NB4 (cell line): ENCODE measurements around the gene CALML6.

ENCODE experiments used
- DNase-seq: peaks from one replicate; pipeline ENCODE4 v3.0.0; 2010; ENCODE audit warnings: low read depth
- H3K4me3 ChIP-seq: one replicate; pipeline ENCODE4 v1.5.1; 2011; ENCODE audit warnings: mild to moderate bottlenecking, low read depth, low read length, moderate library complexity
- MYC ChIP-seq: IDR thresholded peaks from 2 replicates; pipeline ENCODE4 v1.6.1; 2011; ENCODE audit warnings: low read depth, low read length
- POLR2A ChIP-seq: IDR thresholded peaks from 2 replicates; pipeline ENCODE4 v1.6.1; 2011; ENCODE audit warnings: mild to moderate bottlenecking; ENCODE audit not compliant: insufficient read length; ENCODE audit errors: extremely low read depth
- TF ChIP-seq, protein P1 (sequence below): IDR thresholded peaks from one replicate; pipeline ENCODE4 v1.5.1; 2012; ENCODE audit warnings: low read depth, low read length
- TF ChIP-seq, protein P2 (sequence below): IDR thresholded peaks from 2 replicates; pipeline ENCODE4 v1.6.1; 2011; ENCODE audit warnings: low read depth, low read length

The CALML6 gene, protein sequence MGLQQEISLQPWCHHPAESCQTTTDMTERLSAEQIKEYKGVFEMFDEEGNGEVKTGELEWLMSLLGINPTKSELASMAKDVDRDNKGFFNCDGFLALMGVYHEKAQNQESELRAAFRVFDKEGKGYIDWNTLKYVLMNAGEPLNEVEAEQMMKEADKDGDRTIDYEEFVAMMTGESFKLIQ

DNA sequence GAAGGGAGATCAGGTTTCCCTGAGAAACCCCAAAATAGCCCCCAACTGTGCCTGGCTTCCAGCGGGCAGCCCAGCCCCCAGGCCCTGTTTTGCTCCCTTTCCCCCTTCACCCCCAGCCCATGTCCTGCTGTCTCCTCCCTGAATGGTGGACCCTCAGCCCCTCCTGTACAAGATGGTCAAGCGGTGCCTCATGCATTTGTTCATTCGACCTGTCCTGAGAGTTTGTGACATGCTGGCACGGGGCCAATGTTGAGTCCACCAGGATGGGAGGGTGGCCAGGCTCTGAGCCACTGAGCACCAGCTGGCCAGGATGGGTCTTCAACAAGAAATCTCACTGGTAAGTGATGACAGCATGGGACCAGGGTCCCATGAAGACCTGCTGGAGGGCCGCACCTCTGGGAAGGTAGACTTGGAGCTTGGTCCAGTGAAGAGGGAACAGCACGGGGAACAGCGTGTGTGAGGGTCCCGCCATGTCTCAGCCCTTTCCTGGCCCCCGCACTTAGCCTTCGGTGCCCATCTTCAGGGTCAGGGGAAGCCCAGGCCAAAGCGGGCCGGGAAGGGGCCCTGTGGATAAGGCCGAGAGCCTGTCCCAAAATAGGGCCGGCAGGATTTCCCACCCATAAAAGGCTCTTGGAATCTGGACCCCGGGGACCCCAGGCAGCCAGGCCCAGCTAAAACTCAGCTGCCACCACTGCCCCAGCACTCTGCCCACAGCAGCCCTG is at the start of gene CALML6:
TSS of gene CALML6 (plus strand) at position 290 of the 722 bp plus-strand sequence. CDS start at position 311, 21 bp downstream.
- TF ChIP-seq MYC: no peak
- TF ChIP-seq POLR2A: no peak
- TF ChIP-seq, protein P1, sequence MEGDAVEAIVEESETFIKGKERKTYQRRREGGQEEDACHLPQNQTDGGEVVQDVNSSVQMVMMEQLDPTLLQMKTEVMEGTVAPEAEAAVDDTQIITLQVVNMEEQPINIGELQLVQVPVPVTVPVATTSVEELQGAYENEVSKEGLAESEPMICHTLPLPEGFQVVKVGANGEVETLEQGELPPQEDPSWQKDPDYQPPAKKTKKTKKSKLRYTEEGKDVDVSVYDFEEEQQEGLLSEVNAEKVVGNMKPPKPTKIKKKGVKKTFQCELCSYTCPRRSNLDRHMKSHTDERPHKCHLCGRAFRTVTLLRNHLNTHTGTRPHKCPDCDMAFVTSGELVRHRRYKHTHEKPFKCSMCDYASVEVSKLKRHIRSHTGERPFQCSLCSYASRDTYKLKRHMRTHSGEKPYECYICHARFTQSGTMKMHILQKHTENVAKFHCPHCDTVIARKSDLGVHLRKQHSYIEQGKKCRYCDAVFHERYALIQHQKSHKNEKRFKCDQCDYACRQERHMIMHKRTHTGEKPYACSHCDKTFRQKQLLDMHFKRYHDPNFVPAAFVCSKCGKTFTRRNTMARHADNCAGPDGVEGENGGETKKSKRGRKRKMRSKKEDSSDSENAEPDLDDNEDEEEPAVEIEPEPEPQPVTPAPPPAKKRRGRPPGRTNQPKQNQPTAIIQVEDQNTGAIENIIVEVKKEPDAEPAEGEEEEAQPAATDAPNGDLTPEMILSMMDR: no peak
- TF ChIP-seq, protein P2, sequence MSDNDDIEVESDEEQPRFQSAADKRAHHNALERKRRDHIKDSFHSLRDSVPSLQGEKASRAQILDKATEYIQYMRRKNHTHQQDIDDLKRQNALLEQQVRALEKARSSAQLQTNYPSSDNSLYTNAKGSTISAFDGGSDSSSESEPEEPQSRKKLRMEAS: no peak
- H3K4me3 ChIP-seq: no peak within 1 kb of the TSS
- no peak for DNase-seq

DNA sequence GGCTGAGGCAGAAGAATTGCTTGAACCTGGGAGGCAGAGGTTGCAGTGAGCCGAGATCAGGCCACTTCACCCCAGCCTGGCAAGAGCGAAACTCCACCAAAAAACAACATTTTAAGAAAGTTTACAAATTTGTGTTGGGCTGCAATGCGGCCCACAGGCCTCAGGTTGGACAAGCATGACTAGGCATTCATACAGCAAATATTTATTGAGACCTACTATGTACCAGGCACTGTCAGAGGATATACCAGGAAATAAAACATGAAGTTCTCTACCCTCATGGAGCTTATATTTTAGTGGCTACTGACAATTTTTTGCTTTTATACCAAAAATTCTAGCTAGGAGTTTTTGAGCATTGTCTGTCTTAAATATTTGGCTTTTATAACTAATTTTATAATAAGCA is 47.9 kb upstream of the CALML6 start:
- no peak overlapping the region for H3K4me3 ChIP-seq
- TF ChIP-seq POLR2A (no peak), MYC (no peak)
- TF ChIP-seq, protein P1: no peak
- TF ChIP-seq, protein P2: no peak
- DNase-seq: no peak

DNA sequence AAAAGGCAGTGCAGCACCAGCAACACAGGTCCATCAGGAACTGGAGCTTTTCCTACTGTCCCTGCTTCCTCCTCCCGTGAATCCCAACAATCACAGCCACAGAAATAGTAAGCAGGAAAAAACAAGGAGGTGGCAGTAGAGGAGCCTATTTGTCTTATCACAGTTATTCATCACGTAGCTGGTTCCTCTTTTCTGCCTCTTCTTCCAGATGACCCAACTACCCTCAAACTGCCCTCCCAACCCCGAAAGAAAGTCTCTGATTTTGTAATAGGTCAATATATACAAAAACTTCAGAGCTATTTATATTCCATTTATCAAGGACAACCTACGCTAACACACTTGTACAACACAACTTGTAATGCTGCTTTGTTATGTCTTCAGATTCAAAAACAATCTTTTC is 45.6 kb upstream of the CALML6 start:
- DNase-seq: peak; percentile 63
- no peak overlapping the region for H3K4me3 ChIP-seq
- TF ChIP-seq MYC (no peak), POLR2A (no peak)
- TF ChIP-seq, protein P1: no peak
- TF ChIP-seq, protein P2: no peak

DNA sequence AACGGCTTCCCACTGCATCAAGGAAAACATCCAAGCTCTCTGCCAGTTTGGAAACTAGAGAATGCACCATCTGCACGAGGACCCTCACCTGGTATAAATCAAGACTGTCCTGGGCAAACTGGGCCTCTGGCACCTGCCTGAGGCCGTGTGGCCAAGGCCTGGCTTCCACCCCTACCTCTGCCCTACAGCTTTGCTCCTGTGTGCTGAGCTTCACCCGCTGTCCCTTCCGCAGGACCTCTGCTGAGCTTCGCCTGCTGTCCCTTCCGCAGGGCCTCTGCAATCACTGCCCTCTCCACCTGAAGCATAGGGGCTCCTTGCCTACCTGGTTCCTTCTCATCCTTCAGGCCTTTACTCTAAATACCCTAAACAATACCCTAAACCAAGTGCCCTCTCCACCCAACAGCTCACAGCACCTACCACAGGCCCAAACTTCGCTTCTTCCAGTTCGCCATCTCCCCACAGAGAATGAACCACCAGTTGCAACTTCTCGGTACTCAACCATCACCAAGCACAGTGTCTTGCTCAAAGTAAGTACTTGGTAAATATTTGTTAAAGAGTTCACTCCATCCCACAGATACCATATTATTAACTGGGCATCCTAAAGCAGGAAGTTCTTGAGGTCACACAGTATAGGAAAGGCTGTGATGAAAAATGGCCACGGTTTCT is 42.6 kb upstream of the CALML6 start:
- TF ChIP-seq POLR2A: no peak
- TF ChIP-seq, protein P2: no peak
- DNase-seq: no peak

DNA sequence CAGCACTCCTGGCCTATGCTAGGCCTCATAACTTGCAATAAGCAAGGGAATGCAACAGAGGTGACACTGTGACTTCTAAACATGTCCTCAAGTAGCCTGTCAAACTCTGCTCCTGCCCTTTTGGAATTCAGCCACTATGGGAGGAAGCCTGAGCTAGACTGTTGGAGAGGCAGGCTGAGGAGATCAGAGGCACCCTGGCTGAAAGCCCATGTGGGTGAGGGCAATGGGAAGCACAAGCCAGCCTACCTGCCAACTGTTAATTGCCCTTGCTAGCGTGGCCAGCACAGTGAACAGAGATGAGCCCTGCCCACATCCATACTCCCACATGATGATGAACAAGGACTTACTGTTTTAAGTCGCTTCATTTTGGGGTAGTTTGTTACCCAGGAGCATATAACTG is 41.9 kb upstream of the CALML6 start:
- no peak for DNase-seq
- H3K4me3 ChIP-seq: no peak overlapping the region
- no peak for TF ChIP-seq MYC
- TF ChIP-seq POLR2A: no peak
- TF ChIP-seq, protein P2: no peak
- TF ChIP-seq, protein P1: no peak

More for the DNA sequence above, 42.6 kb upstream of the CALML6 start:
- no peak overlapping the region for H3K4me3 ChIP-seq

DNA sequence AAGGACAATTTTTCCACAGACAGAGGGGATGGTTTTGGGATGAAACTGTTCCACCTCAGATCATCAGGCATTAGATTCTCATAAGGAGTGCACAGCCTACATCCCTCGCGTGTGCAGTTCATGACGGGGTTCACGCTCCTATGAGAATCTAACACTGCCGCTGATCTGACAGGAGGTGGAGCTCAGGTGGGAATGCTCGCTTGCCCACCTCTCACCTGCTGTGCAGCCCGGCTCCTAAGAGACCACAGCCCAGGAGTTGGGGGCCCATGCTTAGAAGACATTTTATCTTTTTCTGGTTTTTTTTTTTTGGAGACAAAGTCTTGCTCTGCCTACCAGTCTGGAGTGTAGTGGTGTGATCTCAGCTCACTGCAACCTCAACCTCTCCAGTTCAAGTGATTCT is 40.2 kb upstream of the CALML6 start:
- DNase-seq: no peak
- no peak overlapping the region for H3K4me3 ChIP-seq
- TF ChIP-seq POLR2A (no peak), MYC (no peak)
